Stimulated activated naive CD4-positive, alpha-beta T cell treated with Interleukin-2 at 50 U/mL for 16 hours (primary cell): Measurements from ENCODE around the gene SMTNL2.

Source experiments
- DNase-seq: peaks from one replicate; lab custom pipeline; 2025; lab: John Stamatoyannopoulos, UW

The SMTNL2 gene

GRCh38 chr17:4545217-4545951 lies 38.9 kb upstream of the SMTNL2 start:
- no peak for DNase-seq

- no peak for DNase-seq
Measured at GRCh38 chr17:4547118-4547906, 37.0 kb upstream of the SMTNL2 start.

- no peak for DNase-seq
Measured at GRCh38 chr17:4548061-4548461, 36.3 kb upstream of the SMTNL2 start.

- no peak for DNase-seq
Measured at GRCh38 chr17:4548721-4549531, 35.4 kb upstream of the SMTNL2 start.

- DNase-seq, result no peak
Measured at GRCh38 chr17:4549781-4550533, 34.4 kb upstream of the SMTNL2 start.

GRCh38 chr17:4550534-4551039 lies 33.7 kb upstream of the SMTNL2 start:
- DNase-seq, result no peak

- no peak for DNase-seq
Measured at GRCh38 chr17:4551141-4551540, 33.2 kb upstream of the SMTNL2 start.

GRCh38 chr17:4551796-4552525 lies 32.4 kb upstream of the SMTNL2 start:
- no peak for DNase-seq

GRCh38 chr17:4553669-4554068 lies 30.7 kb upstream of the SMTNL2 start:
- no peak for DNase-seq

- no peak for DNase-seq
Measured at GRCh38 chr17:4554441-4554996, 29.8 kb upstream of the SMTNL2 start.

GRCh38 chr17:4554997-4555799 lies 29.1 kb upstream of the SMTNL2 start, which contains the start of gene MYBBP1A:
TSS of gene MYBBP1A (minus strand) at chr17:4555384. CDS start at chr17:4555324, 60 bp downstream.
- peak; percentile 95 for DNase-seq

GRCh38 chr17:4555873-4556759 lies 28.2 kb upstream of the SMTNL2 start:
- DNase-seq, result no peak

- DNase-seq, result no peak
Measured at GRCh38 chr17:4556996-4557395, 27.3 kb upstream of the SMTNL2 start.

GRCh38 chr17:4557626-4558346 lies 26.5 kb upstream of the SMTNL2 start:
- no peak for DNase-seq

GRCh38 chr17:4558347-4558971 lies 25.9 kb upstream of the SMTNL2 start:
- DNase-seq, result no peak

- DNase-seq, result no peak
Measured at GRCh38 chr17:4559139-4559791, 25.1 kb upstream of the SMTNL2 start.

- DNase-seq, result no peak
Measured at GRCh38 chr17:4559966-4560365, 24.4 kb upstream of the SMTNL2 start.
